AG08396 (cell line): ENCODE measurements around the gene DLG5.

ENCODE experiments used
- DNase-seq: peaks from one replicate; pipeline ENCODE4 v3.0.0; 2012; ENCODE audit warnings: low spot score, mixed read lengths

The DLG5 gene

DNA sequence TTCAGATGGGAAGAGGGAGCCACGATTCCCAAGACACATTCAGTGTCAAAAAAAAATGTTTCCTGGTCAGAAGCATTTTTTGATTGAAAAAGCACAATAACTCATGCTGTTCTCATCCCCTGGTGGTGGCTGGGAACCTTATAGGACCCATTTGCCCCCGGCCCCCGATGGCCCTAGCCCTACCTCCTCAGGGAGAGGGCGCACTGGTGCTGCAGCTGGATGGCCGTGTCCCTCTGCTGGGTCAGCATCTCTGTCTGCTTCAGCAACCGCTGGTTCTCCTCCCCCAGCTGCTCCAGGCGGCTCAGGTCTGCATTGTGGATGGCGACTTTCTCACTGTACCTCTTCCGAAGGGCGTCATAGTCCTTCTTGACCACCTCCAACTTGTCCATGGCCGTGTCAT, 83.3 kb downstream of the DLG5 start:
- DNase-seq, result no peak

DNA sequence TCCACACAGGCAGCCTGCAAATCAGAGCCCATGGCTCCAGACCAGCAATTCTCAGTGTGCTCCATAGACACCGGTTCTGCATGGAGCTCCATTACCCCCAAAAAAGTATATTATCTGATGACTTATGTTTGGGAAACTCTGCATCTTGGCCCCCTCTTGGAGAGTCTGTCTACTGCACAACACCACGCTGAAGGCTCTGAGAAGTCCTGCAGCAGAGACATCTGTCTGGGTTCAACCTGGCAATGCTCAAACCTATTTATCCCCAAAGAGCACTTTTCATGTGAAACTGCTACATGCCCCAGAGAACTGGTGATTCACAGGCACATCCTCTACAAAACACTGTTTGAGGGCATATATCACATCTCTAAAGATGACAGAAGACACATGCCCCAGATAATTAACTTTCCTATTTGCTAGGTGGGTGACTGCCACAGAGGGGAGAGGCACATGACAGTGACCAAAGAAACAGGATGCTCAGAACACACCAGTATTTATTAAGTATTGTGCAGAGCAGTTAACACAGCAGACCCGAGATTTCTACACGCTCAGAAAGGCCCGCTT, 83.8 kb downstream of the DLG5 start:
- DNase-seq, result no peak

DNA sequence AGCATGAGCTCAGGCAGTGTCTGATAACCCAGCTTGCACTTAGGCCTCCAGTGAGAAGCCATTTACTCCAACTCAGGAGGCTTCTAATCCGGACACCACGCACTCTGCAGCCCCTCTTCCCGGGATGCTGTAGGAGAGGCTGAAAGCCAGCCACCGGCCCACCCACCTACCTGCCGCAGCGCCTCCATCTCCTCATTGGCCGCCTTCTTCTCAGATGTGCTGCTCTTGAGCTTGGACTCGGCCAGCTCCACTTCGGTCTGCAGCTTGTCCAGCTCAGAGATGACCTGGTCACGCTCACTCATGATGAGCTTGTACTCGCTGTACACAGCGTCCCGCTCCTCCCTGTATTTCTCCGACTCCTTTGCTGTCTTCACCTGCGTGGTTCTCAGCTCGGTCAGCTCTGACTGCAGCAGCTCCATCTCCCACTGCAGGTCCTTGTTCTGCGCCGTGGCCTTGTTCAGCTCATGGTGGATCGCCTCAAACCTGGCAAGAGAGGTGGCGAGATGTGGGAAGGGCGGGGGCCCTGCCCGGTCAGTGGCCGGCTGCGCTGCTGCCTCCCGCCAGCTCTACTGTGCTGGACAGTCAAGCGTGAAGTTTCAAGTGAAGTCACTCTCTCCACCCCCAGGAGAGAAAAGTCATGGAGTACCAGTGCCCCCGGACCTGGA, 84.7 kb downstream of the DLG5 start:
- DNase-seq, result no peak

DNA sequence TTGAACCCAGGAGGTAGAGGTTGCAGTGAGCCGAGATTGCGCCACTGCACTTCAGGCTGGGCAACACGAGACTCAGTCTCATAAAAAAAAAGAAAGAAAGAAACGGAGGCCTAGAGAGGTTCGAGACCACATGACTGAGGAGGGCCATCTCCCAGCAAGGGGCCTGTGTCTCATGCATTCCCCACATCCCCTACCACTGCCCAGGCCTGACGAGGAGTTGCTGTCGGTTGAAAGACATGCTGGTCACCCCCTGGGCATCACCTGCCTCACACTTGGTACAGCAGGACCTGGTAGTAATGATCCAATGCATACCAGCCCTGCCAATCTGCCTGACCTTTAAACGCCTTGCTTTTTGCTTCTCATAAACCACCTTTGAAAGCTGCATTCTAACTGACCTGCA, 85.9 kb downstream of the DLG5 start:
- no peak for DNase-seq

DNA sequence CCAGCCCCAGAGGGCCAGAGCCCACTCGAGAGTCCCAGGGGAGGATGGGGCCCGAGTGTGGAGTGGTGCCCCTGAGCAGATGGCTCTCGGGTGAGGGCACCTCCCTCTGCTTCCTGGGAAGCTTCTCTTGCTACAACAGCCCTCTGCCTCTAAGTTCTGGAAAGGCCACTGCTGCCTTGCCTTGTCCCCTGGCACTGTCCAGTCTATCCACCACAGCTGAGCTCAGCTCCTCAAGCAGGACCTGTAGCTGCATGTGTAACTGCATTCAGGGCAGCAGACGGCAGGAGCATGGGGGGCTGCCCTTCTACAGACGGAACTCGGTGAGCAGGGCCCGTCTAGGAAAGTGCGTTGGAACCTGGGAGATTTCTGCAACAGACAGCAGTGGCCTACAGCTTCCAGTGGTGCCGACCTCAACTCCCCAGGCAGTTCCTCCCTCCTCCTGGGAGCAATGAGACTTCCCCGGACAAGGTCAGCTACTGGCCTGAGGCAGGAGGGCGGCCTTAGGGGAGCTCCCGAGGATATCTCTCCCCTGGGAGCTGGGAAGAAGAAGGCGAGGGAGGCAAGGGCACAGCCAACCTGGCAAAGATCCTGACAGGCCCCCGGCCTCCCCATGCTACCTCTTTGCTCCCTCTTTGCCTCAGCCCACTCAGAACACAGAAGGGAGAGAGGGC, 88.5 kb downstream of the DLG5 start:
- DNase-seq, result no peak

DNA sequence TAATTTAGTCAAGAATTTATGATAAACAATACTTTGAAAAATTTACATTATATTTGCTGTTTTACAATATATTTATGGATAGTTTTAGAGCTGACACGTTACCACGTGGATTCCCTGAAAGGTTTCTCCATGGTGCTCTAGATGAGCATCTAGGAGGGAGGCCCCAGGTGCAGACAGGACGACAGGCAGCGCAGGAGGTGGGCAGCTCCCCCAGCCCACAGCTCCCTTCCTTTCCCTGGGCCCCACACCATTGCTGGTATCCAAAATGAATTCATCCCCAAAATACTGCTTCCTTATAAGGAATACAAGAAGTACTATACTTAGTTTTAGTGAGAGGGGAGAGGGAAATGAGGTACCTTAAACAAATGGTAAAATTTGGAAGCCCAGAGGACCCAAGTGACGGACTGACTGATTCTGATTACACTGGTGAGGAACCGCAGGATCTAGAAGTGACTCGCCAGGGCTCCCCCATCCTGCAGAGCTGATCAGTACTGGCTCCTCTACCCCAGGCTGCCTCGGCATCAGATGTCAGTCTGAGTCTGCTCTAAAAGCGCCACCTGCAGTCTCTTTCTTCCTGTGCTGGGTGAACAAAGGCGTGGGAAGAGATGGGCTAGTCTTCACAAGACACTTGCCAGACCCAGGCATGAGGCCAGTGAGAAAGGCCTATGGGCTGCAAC, 89.2 kb downstream of the DLG5 start:
- DNase-seq, result peak; percentile 41

DNA sequence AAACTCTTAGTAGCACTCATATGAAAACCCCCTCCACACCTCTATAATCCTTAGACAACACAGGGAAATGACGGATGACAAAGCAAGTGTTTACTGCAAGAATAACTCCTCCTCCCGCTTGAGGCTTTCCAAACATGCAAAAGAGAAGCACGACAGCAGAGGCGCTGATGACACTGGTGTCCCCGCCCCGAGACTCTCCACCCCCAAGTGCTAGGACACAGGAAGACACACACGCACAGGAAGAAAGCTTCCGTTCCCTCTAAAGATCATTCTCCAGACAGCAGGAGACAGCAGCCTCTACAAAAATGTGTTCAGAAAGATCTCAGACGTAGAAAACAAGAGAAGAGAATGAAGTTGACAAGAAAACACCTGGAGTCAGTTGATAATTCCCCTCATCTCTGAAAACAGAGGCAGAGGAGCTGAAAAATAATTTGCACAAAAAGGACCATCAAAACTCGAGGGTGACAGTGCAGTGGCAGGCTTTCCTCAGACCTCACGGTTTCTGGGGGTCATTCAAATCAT, 90.2 kb downstream of the DLG5 start:
- DNase-seq, result peak; percentile 52

DNA sequence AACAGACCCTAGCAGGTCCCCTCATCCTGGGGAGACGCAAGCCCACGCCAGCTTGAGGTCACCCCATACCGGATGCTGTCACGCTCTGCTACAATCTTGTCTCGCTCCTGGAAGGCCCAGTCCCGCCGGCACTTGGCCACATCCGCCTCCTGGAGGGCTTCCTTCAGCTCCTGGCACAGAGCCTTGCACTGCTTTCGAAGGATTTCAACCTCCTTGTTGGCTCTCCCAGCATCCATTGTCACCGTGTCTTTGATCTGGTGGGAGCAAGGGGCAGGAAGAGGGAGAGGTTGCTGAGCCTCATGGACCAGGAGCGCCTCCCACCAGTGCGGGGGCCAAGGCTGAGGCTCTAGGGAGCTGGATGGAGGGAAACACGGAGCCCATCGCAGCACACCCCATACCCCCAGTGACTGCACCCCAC, 90.9 kb downstream of the DLG5 start:
- no peak for DNase-seq

DNA sequence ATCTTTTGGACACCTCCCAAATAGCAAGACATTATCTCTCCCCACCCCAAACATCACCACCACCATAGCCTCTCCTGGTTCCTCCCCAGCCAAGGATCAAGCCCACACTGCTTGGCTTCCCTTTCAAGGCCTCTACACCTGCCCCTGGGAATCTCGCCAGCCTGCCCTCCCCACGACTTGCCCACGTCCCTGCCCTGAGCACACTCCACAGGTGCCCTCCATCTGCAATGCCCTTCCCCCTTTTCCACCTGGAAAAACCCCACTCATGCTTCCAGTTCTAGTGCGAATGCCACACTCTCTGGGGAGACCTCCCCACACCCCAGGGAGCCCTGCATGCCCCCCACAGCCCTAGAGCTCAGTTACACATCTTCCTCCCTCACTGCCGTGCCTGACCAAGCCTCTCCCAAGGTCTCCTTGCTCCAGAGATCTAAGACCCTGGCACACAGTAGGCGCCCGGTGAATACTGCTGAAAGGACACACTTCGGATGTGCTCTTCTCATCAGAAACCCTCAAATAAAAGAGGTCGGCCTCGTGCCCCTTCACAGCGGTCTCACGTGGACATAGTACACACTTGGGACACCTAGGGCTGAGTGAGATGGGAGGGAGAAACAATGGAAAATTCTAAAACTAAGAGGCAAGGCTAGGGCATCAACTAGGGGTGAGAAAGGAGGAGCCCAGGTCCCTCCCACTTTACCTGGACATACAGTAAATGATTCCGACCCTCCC, 91.4 kb downstream of the DLG5 start:
- no peak for DNase-seq

DNA sequence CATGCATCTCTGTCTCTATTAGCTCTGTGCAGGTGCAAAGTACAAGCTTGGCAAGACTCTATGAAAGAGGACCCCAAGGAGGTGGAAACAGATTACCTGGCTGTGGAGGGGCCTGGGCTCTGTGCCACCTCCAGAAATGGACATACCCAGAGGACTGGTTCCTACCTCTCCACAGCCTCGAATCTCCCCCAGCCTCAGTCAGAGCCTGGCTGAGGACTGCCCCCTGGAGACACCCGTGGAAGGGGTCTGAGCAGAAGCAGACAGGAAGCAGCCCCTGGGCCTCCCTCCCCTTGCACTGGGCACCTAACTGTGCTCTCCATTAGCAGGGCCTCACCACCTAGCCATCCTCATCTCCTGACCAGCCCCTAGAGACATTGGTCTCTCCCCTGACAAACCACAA, 92.0 kb downstream of the DLG5 start:
- DNase-seq, result no peak

DNA sequence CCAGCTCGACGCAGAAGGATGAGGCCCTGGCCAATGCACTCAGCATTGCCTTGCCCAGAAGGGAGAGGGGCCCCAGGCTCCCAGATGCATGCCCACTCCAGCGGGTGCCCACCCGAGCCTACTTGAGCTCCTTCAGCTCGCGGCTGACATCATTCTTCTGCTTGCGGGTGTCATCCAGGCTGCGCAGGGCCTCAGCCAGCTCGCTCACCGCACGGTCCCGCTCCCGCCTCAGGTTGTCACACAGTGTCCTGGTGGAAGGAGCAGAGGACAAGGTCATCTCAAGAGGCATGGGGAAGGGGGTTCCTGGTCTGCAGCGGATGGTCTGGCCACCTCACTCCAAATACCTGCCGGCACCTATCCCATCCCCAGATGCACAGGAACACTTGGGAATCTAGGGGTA, 92.8 kb downstream of the DLG5 start:
- no peak for DNase-seq

DNA sequence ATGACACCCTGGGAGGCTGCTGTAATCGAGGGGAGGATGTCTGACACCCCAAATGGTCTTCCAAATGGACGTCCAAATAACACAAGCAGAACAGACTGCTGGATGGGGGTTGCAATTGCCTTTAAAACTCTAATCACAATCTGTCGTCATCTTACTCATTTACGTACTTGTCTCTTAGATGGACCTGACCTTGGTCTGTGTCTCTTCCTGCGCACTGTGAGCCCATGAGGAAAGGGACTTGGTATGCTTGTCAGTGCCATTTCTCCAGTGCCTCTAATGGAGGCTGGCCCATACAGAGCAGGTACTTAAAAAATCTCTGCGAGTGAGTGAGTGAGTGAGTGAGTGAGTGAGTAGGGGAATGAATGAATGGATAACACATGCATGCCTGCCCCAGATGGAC, 93.3 kb downstream of the DLG5 start:
- no peak for DNase-seq

DNA sequence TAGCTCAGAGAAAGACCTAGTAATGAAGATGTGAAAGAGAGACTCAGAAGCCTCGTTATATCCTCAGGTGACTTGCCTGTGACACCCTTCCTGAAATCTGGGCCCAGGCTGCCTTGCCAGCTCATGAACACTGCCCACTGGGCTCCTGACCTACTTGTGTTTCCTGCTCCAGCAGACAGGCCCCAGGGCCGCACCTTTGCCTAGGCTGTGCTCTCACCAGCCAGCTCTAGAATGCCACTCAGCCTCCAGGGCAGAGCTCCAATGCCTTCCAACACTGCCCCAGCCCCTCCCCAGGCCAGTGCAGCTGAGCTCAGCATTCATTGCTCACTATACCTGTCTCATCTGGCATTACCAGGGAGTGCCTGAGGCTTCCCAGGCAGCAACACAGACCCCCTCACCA, 94.3 kb downstream of the DLG5 start:
- no peak for DNase-seq

DNA sequence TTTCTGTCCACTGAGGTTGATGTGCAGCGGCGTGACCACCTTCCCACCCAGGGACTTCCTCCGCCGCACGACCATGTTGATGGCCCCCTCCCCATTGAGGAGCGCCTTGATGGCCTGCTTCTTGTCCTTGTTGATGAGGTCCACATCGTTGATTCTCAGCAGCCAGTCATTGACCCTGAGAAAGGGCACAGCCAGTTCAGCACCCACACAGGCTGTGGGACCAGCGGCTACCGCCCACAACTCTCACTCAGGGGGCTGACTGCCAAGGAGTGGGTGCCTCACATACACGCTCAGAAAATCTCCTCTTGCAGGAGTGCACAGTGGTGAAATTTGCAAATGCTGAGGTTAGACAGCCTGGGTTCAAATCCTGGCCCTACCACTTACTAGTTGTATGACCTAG, 97.2 kb downstream of the DLG5 start:
- no peak for DNase-seq

DNA sequence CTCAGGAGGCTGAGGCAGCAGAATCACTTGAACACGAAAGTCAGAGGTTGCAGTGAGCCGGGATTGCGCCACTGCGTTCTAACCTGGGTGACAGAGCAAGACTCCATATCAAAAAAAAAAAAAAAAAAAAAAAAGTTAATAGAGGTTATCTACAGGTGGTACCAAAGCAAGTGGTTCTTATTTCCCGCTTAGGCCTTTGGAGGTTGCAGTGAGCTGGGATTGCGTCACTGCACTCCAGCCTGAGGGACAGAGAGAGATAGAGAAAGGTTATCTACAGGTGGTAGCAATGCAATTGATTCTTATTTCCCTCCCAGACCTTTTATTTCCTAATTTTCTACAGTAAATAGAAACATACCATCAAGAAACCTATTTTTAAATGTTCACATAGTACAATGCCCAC, 98.2 kb downstream of the DLG5 start:
- DNase-seq, result no peak

DNA sequence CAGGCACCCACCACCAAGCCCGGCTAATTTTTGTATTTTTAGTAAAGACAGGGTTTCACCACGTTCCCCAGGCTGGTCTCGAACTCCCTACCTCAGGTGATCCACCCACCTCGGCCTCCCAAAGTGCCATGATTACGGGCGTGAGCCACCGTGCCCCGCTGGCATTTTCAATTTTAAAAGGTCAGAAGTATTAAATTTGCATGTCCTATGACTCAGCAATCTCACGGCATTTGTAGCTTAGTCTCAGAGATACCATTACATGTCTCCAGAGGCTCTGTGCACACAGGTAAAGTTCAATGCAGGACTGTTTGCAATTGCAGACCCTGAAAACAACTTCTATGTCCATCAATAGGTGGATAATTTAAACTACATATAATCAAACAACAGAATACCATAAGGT, 99.2 kb downstream of the DLG5 start:
- no peak for DNase-seq

DNA sequence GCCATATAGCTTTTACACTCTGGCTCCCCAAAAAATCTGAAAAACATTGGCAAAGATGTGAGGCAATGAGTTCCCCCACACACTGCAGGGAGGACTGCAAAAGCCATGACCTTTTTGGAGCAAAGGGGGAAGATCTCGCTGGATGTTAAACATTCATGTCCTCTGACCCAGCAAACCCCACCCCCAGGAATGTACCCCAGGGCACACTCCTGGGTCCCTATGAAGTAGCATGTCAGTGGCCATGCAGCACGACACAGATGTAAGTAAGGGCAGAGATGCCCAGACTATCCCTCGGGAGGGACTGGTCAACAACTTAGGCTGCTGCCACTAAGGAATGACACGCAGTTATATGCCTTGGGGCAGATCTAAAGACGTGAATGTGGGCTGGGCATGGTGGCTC, 100.6 kb downstream of the DLG5 start:
- DNase-seq, result no peak

DNA sequence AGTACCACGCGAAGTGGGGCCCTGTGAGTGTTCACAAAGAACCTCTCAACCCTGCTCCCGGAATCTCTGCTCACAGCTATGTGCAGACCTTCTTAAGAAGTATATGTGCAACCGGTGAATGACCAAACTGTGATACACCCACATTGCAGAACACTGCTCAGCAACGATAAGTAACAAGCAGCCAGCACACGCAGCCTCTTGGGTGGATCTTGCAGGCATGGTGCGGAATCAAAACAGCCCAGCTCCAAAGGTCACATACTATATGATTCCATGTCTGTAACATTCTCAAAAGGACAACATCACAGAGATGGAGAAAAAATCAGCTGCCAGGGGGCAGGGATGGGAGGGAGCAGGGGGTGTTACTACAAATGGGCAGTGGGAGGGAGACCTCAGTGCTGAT, 101.6 kb downstream of the DLG5 start:
- DNase-seq, result no peak

DNA sequence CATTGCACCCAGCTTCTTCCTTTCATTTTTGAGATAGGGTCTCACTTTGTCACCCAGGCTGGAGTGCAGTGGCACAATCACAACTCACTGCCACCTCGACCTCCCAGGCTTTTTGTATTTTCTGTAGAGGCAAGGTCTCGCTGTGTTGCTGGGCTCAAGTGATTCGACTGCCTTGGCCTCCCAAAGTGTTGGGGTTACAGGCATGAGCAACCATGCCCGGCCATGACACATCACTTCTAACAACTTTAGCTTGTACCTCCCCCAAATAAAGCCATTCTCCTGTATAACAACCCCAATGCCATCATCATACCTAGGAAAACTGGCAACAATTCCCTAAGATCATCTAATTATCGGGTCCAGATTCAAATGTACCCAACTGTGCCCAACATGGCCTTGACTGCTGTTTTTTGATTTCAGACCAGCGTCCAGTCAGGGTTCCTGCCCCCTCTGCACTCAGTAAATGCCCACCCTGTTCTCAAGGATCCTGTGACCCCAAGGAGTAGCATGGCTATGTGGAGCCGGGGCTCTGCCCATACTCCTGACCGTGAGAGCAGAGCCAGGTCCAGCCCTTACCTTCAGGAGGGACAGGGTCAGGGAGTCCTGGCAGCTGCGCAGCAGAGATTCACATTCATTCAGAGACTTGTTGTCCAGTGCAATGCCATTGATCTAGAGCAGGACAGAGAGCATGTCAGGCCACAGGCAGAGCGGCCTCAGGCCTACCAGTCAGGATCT, 102.6 kb downstream of the DLG5 start:
- DNase-seq, result no peak

DNA sequence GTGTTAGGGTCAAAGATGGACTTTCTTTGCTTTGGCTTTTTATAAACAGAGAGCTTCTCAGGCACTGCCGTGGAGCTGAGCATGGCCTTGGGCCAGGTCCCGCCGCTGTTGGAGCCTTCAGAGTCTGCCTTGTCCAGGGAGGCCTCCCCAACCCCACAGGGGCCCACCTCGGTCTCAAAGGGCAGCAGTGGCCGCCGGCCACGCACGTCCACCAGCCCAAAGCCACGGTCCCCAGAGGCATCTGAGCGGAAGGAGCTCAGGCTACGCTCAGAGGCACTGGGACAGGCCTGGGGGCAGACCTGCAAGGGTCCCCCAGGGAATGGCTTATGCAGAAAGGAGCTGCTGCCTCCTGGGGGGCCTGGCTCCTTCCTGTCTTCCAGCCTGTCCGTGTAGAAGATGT, 105.0 kb downstream of the DLG5 start:
- DNase-seq, result no peak

DNA sequence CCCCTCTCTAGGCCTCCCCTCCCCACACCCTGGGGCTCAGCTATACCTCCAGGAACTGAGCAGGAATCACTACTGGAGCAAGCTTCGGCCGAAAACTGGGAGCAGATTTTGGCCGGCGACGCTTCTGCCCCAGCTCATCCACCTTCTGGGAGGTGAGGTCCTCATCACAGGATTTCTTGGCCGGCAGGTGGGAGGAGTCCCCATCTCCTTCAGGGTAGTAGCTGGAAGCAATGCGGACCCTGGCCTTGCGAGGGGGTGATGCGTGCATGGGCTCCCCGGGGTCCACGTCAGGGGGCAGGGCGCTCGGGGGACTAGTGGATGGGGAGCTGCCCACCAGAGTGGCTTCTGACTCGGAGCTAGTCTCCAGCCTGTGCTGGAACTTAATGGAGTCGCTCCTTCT, 105.5 kb downstream of the DLG5 start:
- no peak for DNase-seq

DNA sequence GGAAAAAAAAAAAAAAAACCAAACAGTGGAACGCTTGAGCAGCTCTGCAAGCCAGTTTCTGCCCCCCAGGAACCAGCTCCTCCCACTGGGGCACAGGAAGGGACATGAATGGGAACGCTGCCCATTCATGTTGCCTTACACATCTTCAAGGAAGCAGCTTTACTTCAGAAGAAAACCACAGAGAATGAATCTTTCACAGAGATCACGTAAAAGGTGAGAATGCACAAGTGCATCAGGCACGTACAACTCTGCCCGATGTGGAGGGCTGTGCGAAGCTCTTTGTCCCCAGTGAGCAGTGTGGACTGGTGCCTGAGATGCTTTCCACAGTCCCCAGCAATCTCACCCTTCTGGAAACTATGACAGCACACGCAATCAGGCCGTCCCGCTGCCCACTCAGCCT, 106.2 kb downstream of the DLG5 start:
- DNase-seq, result no peak
